GM12801 (cell line): ENCODE measurements around the gene SLC25A20.

Experiments
- TF ChIP-seq, protein P1 (sequence below): IDR thresholded peaks from one replicate; pipeline ENCODE4 v1.5.1; 2011; ENCODE audit warnings: control low read depth; ENCODE audit not compliant: insufficient read length; ENCODE audit errors: extremely low read depth

The SLC25A20 gene

DNA sequence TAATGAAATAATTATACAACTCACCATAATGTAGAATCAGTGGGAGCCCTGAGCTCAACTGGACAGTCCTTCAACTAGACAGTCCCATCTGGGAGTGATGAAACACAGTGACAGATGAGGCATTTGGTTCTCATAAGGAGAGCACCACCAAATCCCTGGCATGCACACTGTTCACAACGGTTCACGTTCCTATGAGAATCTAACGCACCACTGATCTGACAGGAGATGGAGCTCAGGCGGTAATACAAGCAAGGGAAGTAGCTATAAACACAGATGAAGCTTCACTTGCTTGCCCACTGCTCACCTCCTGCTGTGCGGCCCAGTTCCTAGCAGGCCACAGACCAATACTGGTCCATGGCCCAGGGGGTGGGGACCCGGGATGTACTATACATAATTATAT lies 68.0 kb downstream of the SLC25A20 start:
- TF ChIP-seq, protein P1, sequence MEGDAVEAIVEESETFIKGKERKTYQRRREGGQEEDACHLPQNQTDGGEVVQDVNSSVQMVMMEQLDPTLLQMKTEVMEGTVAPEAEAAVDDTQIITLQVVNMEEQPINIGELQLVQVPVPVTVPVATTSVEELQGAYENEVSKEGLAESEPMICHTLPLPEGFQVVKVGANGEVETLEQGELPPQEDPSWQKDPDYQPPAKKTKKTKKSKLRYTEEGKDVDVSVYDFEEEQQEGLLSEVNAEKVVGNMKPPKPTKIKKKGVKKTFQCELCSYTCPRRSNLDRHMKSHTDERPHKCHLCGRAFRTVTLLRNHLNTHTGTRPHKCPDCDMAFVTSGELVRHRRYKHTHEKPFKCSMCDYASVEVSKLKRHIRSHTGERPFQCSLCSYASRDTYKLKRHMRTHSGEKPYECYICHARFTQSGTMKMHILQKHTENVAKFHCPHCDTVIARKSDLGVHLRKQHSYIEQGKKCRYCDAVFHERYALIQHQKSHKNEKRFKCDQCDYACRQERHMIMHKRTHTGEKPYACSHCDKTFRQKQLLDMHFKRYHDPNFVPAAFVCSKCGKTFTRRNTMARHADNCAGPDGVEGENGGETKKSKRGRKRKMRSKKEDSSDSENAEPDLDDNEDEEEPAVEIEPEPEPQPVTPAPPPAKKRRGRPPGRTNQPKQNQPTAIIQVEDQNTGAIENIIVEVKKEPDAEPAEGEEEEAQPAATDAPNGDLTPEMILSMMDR = no peak

- TF ChIP-seq, protein P1 = no peak
Measured at GRCh38 chr3:48826451-48826850, 72.2 kb downstream of the SLC25A20 start.

- TF ChIP-seq, protein P1 = no peak
Measured at GRCh38 chr3:48820612-48821324, 77.9 kb downstream of the SLC25A20 start.

- TF ChIP-seq, protein P1 = no peak
Measured at GRCh38 chr3:48819234-48820221, 79.2 kb downstream of the SLC25A20 start.

DNA sequence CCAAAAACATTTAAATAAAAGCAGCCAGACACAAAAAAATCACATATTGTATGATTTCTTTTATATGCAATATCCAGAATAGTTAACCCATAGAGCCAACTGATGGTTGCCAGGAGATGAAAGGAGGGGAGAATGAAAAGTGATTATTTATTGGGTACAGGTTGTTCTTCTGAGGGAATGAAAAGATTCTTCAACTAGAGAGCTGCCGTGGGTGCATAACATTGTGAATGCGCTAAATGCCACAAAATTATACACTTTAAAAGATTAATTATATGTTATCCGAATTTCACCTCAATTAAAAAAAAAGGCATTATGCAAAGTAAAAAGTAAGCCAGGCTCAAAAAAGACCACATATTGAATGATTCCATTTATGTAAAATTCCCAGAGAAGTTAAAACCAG lies 87.2 kb downstream of the SLC25A20 start:
- TF ChIP-seq, protein P1 = no peak
